GM23338 (cell line): ENCODE results near the gene KCNK4. TPM values are rescaled to one million over a fixed set of nuclear protein-coding genes. Genes with fewer than 3 reads are reported as not detected.

Experiments
- ATAC-seq: fragments of 200-7000 bp; cut with Tn5 transposase; 3 replicates; pipeline ENCODE4 v1.9.1; 2020
- DNase-seq: peaks from one replicate; pipeline ENCODE4 v3.0.0-alpha.2; 2015; ENCODE audit warnings: low spot score
- H2AFZ ChIP-seq: fragments of 200-600 bp; sonication (generic); 2 replicates; pipeline ENCODE4 v1.8.0; 2016; ENCODE audit warnings: antibody characterized with exemption, mild to moderate bottlenecking, moderate library complexity
- H3F3A ChIP-seq: fragments of 200-600 bp; sonication (generic); replicated peaks from 2 replicates; pipeline ENCODE4 v1.8.0; 2017; ENCODE audit warnings: antibody characterized with exemption, mixed run types, low read depth
- H3K27ac ChIP-seq: fragments of 200-600 bp; sonication (generic); 2 replicates; pipeline ENCODE4 v1.6.1; 2016; ENCODE audit warnings: low read depth
- H3K27me3 ChIP-seq: fragments of 200-600 bp; sonication (generic); 2 replicates; pipeline ENCODE4 v1.8.0; 2016; ENCODE audit warnings: mild to moderate bottlenecking, mixed run types, moderate library complexity; ENCODE audit not compliant: insufficient read depth
- H3K36me3 ChIP-seq: fragments of 200-600 bp; sonication (generic); 2 replicates; pipeline ENCODE4 v1.8.0; 2016; ENCODE audit warnings: mild to moderate bottlenecking; ENCODE audit not compliant: insufficient read depth
- H3K4me1 ChIP-seq: fragments of 200-600 bp; sonication (generic); 2 replicates; pipeline ENCODE4 v1.8.0; 2016; ENCODE audit warnings: mild to moderate bottlenecking, moderate library complexity; ENCODE audit not compliant: insufficient read depth
- H3K4me2 ChIP-seq: fragments of 200-600 bp; sonication (generic); 2 replicates; pipeline ENCODE4 v1.7.1; 2017; ENCODE audit warnings: mixed run types
- H3K4me3 ChIP-seq: fragments of 200-600 bp; sonication (generic); 2 replicates; pipeline ENCODE4 v1.6.1; 2016; ENCODE audit warnings: mixed run types
- H3K79me2 ChIP-seq: fragments of 200-600 bp; sonication (generic); replicated peaks from 2 replicates; pipeline ENCODE4 v1.8.0; 2017; ENCODE audit warnings: mild to moderate bottlenecking; ENCODE audit not compliant: insufficient read depth
- H3K9me2 ChIP-seq: fragments of 200-600 bp; sonication (generic); 2 replicates; pipeline ENCODE4 v1.8.0; 2017; ENCODE audit not compliant: insufficient read depth
- H4K20me1 ChIP-seq: fragments of 200-600 bp; sonication (generic); replicated peaks from 2 replicates; pipeline ENCODE4 v1.8.0; 2017; ENCODE audit warnings: mild to moderate bottlenecking; ENCODE audit not compliant: insufficient read depth
- H3K27ac Mint-ChIP-seq: 2 replicates; pipeline ENCODE4 v1.8.0; 2020; ENCODE audit warnings: inconsistent platforms, mild to moderate bottlenecking, moderate library complexity, mixed read lengths
- H3K27me3 Mint-ChIP-seq: 3 replicates; pipeline ENCODE4 v1.8.0; 2022; ENCODE audit warnings: low read depth, mild to moderate bottlenecking, moderate library complexity, mixed read lengths, inconsistent platforms; ENCODE audit not compliant: insufficient read depth, poor library complexity
- H3K36me3 Mint-ChIP-seq: 3 replicates; pipeline ENCODE4 v1.8.0; 2021; ENCODE audit warnings: low read depth, mild to moderate bottlenecking, inconsistent platforms, moderate library complexity, mixed read lengths
- H3K4me1 Mint-ChIP-seq: 3 replicates; pipeline ENCODE4 v1.8.0; 2020; ENCODE audit warnings: mild to moderate bottlenecking, inconsistent platforms, mixed read lengths
- H3K4me3 Mint-ChIP-seq: 3 replicates; pipeline ENCODE4 v1.8.0; 2021; ENCODE audit warnings: moderate library complexity, mild to moderate bottlenecking, inconsistent platforms, mixed read lengths
- H3K9me3 Mint-ChIP-seq: 3 replicates; pipeline ENCODE4 v1.8.0; 2020; ENCODE audit warnings: moderate library complexity, mild to moderate bottlenecking, inconsistent platforms, mixed read lengths
- CREB1 ChIP-seq: fragments of 250-450 bp; sonication (Bioruptor Pico); IDR thresholded peaks from 2 replicates; pipeline ENCODE4 v1.5.0; 2020; ENCODE audit warnings: low read depth, mild to moderate bottlenecking, moderate library complexity
- ETS1 ChIP-seq: IDR thresholded peaks from 2 replicates; pipeline ENCODE4 v1.6.1; 2016; ENCODE audit warnings: antibody characterized with exemption
- EZH2 ChIP-seq: fragments of 200-600 bp; sonication (generic); IDR thresholded peaks from one replicate; pipeline ENCODE4 v1.8.0; 2017; ENCODE audit warnings: antibody characterized with exemption, mild to moderate bottlenecking, low read depth; ENCODE audit not compliant: unreplicated experiment
- EZH2phosphoT487 ChIP-seq: fragments of 200-600 bp; sonication (generic); IDR thresholded peaks from one replicate; pipeline ENCODE4 v1.8.1; 2018; ENCODE audit warnings: antibody characterized with exemption; ENCODE audit not compliant: unreplicated experiment
- JUNB ChIP-seq: IDR thresholded peaks from one replicate; pipeline ENCODE4 v1.6.1; 2016; ENCODE audit warnings: antibody characterized with exemption; ENCODE audit not compliant: unreplicated experiment
- NANOG ChIP-seq: IDR thresholded peaks from 2 replicates; pipeline ENCODE4 v1.6.1; 2016; ENCODE audit warnings: antibody characterized with exemption, borderline replicate concordance
- POLR2AphosphoS5 ChIP-seq: IDR thresholded peaks from 2 replicates; pipeline ENCODE4 v1.6.1; 2016; ENCODE audit warnings: antibody characterized with exemption, low read depth
- STAT1 ChIP-seq: IDR thresholded peaks from one replicate; pipeline ENCODE4 v1.6.1; 2016; ENCODE audit warnings: antibody characterized with exemption; ENCODE audit not compliant: unreplicated experiment
- ZNF114 ChIP-seq: fragments of 250-450 bp; sonication (Bioruptor Pico); IDR thresholded peaks from 2 replicates; pipeline ENCODE4 v1.5.0; 2020; ENCODE audit warnings: mild to moderate bottlenecking, moderate library complexity
- polyA plus RNA-seq: library from polyadenylated mRNA; unstranded; fragments of >200 nt; fragmentation: Nextera tagmentation; extraction: Ambion mirVana; gene quantifications from 2 replicates; pipeline ENCODE4 v1.2.1, GENCODE V29; 2016
- total RNA-seq: library from RNA; depleted of rRNA; stranded (reverse); fragments of >200 nt; shearing (Covaris generic); gene quantifications from 2 replicates; pipeline ENCODE4 v1.2.3, GENCODE V29; 2014
- TF ChIP-seq, protein P1 (sequence below), 2 experiments: fragments of 200-600 bp in 1 of 2; sonication (generic) in 1 of 2; conservative IDR thresholded peaks; 2 replicates each; pipeline versions ENCODE4 v1.5.1 to v1.6.1; 2016 to 2017; ENCODE audit warnings: antibody characterized with exemption in 2 of 2, low read depth in 2 of 2, mild to moderate bottlenecking in 2 of 2, moderate library complexity in 1 of 2
- TF ChIP-seq, protein P2 (sequence below): fragments of 250-450 bp; sonication (Bioruptor Pico); IDR thresholded peaks from 2 replicates; pipeline ENCODE4 v1.5.0; 2020; ENCODE audit warnings: mild to moderate bottlenecking, moderate library complexity

Gene KCNK4
- total and polyA plus RNA-seq, 2 experiments from 2014 or later, result 1.0 TPM; not detected in 1

GRCh38 chr11:64261556-64262080 is 29.5 kb upstream of the KCNK4 start (continued):
- no peak for TF ChIP-seq POLR2AphosphoS5

DNA sequence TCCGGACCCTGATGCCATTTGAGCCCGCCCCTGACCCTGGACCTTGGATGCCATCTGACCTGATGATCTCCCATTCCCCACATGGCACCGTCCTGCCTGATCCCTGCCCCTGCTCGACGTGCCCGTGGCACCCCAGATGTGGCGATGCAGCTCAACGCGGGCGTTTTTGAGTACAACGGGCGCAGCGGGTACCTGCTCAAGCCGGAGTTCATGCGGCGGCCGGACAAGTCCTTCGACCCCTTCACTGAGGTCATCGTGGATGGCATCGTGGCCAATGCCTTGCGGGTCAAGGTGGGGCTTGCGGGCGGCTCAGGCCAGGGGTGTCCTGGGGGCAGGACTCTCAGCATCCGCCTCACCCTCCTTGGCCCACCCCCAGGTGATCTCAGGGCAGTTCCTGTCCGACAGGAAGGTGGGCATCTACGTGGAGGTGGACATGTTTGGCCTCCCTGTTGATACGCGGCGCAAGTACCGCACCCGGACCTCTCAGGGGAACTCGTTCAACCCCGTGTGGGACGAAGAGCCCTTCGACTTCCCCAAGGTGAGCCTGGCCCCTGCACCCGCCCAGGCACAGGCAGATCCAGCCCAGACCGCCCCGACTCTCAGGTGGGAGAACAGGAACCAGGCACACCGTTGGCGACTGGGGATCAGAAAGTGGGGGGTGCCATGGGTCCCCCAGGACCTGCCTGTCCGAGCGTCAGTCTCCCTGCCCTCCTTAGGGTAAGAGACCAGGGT is 28.7 kb upstream of the KCNK4 start:
- Histone ChIP-seq H4K20me1 (0 out of 2 replicates have a peak, but pooled peaks cover 4% of the 10 kb centered on the region), H3K9me2 (no peaks in the 10 kb centered on the region), H3K4me2 (no peak overlapping the region), H3K36me3 (peaks cover 6% of the 10 kb centered on the region), H3K27me3 (no peaks in the 10 kb centered on the region), H3K27ac (no peak overlapping the region), H2AFZ (no peak overlapping the region), H3K4me1 (no peaks in the 10 kb centered on the region), H3K79me2 (no peaks in the 10 kb centered on the region), H3F3A (0 out of 2 replicates have a peak, but pooled peaks cover 4% of the 10 kb centered on the region), H3K4me3 (no peak overlapping the region)
- H3K36me3 Mint-ChIP-seq, result peaks cover 73% of the 10 kb centered on the region
- no peak overlapping the region for H3K4me3 Mint-ChIP-seq
- ATAC-seq (no peak), DNase-seq (no peak)
- H3K27me3 Mint-ChIP-seq, result peaks cover 14% of the 10 kb centered on the region
- H3K27ac Mint-ChIP-seq, result no peak overlapping the region
- no peaks in the 10 kb centered on the region for H3K9me3 Mint-ChIP-seq
- H3K4me1 Mint-ChIP-seq, result peaks cover 7% of the 10 kb centered on the region; the same call in 2 of the 3 replicates
- TF ChIP-seq POLR2AphosphoS5 (no peak), NANOG (no peak), ZNF114 (no peak), EZH2phosphoT487 (no peak), CREB1 (CRISPR knock-in tag) (no peak), JUNB (no peak), ETS1 (no peak), EZH2 (no peak), STAT1 (no peak)
- TF ChIP-seq, protein P1, sequence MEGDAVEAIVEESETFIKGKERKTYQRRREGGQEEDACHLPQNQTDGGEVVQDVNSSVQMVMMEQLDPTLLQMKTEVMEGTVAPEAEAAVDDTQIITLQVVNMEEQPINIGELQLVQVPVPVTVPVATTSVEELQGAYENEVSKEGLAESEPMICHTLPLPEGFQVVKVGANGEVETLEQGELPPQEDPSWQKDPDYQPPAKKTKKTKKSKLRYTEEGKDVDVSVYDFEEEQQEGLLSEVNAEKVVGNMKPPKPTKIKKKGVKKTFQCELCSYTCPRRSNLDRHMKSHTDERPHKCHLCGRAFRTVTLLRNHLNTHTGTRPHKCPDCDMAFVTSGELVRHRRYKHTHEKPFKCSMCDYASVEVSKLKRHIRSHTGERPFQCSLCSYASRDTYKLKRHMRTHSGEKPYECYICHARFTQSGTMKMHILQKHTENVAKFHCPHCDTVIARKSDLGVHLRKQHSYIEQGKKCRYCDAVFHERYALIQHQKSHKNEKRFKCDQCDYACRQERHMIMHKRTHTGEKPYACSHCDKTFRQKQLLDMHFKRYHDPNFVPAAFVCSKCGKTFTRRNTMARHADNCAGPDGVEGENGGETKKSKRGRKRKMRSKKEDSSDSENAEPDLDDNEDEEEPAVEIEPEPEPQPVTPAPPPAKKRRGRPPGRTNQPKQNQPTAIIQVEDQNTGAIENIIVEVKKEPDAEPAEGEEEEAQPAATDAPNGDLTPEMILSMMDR (conservative IDR thresholded peaks at IDR 0.05; ENCODE audit: low read depth in 2 of 2), result no peak
- TF ChIP-seq, protein P2, sequence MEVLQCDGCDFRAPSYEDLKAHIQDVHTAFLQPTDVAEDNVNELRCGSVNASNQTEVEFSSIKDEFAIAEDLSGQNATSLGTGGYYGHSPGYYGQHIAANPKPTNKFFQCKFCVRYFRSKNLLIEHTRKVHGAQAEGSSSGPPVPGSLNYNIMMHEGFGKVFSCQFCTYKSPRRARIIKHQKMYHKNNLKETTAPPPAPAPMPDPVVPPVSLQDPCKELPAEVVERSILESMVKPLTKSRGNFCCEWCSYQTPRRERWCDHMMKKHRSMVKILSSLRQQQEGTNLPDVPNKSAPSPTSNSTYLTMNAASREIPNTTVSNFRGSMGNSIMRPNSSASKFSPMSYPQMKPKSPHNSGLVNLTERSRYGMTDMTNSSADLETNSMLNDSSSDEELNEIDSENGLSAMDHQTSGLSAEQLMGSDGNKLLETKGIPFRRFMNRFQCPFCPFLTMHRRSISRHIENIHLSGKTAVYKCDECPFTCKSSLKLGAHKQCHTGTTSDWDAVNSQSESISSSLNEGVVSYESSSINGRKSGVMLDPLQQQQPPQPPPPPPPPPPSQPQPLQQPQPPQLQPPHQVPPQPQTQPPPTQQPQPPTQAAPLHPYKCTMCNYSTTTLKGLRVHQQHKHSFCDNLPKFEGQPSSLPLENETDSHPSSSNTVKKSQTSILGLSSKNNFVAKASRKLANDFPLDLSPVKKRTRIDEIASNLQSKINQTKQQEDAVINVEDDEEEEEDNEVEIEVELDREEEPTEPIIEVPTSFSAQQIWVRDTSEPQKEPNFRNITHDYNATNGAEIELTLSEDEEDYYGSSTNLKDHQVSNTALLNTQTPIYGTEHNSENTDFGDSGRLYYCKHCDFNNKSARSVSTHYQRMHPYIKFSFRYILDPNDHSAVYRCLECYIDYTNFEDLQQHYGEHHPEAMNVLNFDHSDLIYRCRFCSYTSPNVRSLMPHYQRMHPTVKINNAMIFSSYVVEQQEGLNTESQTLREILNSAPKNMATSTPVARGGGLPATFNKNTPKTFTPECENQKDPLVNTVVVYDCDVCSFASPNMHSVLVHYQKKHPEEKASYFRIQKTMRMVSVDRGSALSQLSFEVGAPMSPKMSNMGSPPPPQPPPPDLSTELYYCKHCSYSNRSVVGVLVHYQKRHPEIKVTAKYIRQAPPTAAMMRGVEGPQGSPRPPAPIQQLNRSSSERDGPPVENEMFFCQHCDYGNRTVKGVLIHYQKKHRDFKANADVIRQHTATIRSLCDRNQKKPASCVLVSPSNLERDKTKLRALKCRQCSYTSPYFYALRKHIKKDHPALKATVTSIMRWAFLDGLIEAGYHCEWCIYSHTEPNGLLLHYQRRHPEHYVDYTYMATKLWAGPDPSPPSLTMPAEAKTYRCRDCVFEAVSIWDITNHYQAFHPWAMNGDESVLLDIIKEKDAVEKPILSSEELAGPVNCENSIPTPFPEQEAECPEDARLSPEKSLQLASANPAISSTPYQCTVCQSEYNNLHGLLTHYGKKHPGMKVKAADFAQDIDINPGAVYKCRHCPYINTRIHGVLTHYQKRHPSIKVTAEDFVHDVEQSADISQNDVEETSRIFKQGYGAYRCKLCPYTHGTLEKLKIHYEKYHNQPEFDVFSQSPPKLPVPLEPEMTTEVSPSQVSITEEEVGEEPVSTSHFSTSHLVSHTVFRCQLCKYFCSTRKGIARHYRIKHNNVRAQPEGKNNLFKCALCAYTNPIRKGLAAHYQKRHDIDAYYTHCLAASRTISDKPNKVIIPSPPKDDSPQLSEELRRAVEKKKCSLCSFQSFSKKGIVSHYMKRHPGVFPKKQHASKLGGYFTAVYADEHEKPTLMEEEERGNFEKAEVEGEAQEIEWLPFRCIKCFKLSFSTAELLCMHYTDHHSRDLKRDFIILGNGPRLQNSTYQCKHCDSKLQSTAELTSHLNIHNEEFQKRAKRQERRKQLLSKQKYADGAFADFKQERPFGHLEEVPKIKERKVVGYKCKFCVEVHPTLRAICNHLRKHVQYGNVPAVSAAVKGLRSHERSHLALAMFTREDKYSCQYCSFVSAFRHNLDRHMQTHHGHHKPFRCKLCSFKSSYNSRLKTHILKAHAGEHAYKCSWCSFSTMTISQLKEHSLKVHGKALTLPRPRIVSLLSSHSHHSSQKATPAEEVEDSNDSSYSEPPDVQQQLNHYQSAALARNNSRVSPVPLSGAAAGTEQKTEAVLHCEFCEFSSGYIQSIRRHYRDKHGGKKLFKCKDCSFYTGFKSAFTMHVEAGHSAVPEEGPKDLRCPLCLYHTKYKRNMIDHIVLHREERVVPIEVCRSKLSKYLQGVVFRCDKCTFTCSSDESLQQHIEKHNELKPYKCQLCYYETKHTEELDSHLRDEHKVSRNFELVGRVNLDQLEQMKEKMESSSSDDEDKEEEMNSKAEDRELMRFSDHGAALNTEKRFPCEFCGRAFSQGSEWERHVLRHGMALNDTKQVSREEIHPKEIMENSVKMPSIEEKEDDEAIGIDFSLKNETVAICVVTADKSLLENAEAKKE (CRISPR knock-in tag), result no peak
